GM19193 (cell line): ENCODE results near the gene B4GAT1.
A peak's percentile ranks its signal among the peaks of the same experiment; 100 is the strongest.

Source experiments
- POLR2A ChIP-seq: IDR thresholded peaks from 4 replicates; pipeline ENCODE4 v1.6.1; 2011; ENCODE audit not compliant: insufficient read depth, insufficient read length; ENCODE audit errors: extremely low read depth

The B4GAT1 gene

DNA sequence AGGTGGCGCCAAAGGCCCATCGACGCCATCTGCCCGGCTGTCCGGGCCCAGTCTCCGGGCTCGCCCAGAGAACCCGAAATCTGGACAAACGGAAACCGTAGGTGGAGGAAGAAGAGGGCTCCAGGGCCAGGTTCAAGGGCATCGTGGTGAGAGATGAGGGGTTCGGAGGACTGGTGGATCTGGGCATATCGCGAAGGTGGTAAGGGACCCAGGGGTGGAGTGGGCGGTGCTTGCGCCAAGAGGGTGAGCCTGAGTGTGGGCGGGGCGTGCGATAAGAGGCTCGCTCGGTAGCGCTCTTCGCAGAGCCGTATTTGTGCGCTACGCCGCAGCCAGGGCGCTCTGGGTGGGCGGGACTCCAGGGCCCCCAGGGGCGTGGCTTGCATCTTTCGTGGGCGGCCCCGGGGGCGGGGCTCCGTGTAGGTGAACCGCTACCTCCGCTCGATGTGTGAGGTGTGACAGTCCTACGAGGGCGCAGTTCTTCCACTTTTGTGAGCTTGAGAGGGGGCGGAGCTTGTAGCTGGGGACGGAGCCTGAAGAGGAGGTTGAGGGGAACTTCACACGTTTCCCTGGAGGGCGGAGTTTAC, 35.4 kb downstream of the B4GAT1 start:
- peak; percentile 15 for TF ChIP-seq POLR2A

DNA sequence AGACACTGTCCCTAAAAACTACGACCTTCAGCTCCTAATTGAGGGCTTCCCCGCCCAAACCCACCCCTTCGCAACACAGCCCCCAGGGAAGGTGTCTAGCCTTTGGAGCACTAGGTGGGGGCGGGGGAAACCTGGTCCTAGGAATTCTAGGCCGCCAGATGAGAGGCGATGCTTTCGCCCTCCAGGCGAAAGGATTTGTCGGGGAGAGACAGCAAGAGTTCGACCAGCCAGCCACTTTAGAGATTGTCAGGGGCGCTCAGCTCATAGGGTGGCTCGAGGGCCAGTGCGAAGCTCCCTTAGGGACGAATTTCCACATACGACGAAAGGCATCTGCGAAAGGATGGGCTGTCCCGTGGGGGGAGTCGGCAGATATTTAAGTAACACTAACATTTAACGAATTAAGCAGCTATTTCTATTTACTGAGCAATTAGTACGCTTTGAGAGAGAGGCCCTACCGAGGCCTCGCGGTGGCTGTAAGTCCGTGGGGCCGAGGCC, 35.9 kb downstream of the B4GAT1 start:
- no peak for TF ChIP-seq POLR2A

GRCh38 chr11:66310324-66310723, 37.1 kb downstream of the B4GAT1 start:
- TF ChIP-seq POLR2A = no peak

DNA sequence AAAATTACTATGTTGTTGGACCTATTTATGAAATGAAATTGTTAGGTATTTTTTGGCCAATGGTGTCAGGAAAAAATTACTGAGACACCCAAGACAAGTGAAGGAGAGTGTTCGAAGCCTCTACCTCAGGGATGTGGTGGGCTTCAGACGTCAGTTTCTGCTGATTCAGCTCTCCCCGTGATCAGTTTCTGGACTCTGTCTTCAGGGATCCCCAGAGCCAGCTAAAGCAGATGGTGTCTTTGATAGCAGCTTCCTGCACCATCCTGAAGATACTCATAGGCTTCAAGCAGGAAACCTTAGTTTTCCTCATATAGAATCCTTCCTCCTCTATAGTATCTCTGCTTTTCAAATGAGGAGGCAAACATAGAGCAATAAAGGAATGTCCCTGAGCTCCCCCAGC, 38.0 kb downstream of the B4GAT1 start:
- no peak for TF ChIP-seq POLR2A

- TF ChIP-seq POLR2A = no peak
Measured at GRCh38 chr11:66302656-66303055, 44.8 kb downstream of the B4GAT1 start.

- TF ChIP-seq POLR2A = no peak
Measured at GRCh38 chr11:66299186-66299585, 48.2 kb downstream of the B4GAT1 start.

GRCh38 chr11:66297610-66298009, 49.8 kb downstream of the B4GAT1 start:
- TF ChIP-seq POLR2A = no peak
